ENCODE results near the gene CIRBP.

DNA sequence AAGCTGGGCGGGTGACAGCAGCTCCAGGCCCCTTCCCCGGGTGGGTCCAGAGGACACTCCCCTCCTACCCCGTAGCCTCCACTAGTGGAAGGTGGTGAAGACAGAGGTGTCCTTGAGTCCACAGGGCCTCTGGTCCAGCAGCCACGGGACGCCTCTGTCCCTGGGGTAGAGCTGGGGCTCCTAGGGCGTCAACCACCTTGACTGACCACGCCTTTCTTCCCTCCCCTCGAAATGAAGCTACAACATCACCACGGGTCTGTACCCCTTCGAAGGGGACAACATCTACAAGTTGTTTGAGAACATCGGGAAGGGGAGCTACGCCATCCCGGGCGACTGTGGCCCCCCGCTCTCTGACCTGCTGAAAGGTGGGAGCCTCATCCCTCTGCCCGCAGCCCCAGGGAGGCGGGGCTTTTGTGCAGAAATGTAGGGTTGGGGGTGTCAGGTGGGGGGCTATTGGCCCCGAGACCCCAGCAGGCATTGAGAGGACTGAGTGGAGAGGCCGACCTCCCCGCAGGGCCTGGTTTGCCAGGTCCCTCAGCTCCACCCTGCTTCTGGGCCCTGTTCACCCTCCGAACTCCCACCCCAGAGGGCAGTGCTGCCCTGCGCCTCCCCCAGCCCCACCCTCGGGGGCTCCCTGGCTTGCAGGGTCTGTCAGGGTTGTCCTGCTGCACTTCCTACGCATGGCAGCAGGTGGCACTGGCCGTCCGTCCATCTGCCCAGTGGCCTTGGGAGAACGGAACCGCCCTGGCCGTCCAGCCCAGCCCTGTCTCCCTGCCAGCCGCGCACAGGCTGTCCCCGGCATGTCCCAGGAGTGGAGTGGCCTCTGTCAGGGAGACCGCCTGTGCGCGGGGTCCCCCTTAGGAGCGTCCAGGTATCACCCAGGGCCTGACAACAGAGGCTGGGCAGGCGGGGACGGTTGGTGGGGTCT is 47.9 kb upstream of the CIRBP start:
- TF ChIP-seq, protein P1, sequence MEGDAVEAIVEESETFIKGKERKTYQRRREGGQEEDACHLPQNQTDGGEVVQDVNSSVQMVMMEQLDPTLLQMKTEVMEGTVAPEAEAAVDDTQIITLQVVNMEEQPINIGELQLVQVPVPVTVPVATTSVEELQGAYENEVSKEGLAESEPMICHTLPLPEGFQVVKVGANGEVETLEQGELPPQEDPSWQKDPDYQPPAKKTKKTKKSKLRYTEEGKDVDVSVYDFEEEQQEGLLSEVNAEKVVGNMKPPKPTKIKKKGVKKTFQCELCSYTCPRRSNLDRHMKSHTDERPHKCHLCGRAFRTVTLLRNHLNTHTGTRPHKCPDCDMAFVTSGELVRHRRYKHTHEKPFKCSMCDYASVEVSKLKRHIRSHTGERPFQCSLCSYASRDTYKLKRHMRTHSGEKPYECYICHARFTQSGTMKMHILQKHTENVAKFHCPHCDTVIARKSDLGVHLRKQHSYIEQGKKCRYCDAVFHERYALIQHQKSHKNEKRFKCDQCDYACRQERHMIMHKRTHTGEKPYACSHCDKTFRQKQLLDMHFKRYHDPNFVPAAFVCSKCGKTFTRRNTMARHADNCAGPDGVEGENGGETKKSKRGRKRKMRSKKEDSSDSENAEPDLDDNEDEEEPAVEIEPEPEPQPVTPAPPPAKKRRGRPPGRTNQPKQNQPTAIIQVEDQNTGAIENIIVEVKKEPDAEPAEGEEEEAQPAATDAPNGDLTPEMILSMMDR (IDR thresholded peaks at IDR 0.05): peak in 5 of 6 experiments; percentile 17 to 73 (median 51)
- TF ChIP-seq POLR2A (IDR thresholded peaks at IDR 0.05): no peak

Measured in Peyer's patch (tissue), 4 donors.